GM19395 (cell line): ENCODE results near the gene PTPRN2.
"Not testable (repeated sequence)": the region's sequence is repeated elsewhere in the genome, so short reads cannot be mapped to it uniquely, and the experiment has no call there.

Experiments used
- ATAC-seq: cut with Tn5 transposase; IDR thresholded peaks from one replicate; pipeline ENCODE4 v1.9.1; 2021; ENCODE audit warnings: mild to moderate bottlenecking, moderate library complexity; ENCODE audit not compliant: unreplicated experiment

PTPRN2 gene

DNA sequence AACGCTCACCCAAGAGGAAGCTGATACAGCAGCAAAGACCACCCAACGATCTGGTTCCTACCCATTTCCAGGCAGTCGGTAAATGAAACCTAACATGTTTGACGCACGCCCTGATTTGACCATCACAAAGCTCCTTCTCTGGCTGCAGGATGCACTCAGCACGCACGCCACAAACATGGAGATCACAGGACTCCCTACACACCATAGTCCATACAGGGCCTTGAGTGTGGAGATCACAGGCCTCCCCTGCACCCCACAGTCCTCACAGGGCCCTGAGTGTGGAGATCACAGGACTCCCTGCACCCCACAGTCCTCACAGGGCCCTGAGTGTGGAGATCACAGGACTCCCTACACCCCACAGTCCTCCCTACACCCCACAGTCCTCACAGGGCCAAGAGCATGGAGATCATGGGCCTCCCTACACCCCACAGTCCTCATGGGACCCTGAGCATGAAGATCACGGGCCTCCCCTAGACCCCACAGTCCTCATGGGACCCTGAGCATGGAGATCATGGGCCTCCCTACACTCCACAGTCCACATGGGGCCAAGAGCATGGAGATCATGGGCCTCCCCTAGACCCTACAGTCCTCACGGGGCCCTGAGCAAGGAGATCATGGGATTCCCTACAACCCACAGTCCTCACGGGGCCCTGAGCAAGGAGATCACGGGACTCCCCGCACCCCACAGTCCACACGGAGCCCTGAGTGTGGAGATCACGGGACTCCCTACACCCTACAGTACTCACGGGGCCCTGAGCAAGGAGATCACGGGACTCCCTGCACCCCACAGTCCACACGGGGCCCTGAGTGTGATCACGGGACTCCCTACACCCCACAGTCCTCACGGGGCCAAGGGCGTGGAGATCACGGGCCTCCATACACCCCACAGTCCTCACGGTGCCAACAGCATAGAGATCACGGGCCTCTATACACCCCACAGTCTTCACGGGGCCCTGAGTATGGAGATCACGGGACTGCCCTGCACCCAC, 841.6 kb downstream of the PTPRN2 start:
- no peak for ATAC-seq

DNA sequence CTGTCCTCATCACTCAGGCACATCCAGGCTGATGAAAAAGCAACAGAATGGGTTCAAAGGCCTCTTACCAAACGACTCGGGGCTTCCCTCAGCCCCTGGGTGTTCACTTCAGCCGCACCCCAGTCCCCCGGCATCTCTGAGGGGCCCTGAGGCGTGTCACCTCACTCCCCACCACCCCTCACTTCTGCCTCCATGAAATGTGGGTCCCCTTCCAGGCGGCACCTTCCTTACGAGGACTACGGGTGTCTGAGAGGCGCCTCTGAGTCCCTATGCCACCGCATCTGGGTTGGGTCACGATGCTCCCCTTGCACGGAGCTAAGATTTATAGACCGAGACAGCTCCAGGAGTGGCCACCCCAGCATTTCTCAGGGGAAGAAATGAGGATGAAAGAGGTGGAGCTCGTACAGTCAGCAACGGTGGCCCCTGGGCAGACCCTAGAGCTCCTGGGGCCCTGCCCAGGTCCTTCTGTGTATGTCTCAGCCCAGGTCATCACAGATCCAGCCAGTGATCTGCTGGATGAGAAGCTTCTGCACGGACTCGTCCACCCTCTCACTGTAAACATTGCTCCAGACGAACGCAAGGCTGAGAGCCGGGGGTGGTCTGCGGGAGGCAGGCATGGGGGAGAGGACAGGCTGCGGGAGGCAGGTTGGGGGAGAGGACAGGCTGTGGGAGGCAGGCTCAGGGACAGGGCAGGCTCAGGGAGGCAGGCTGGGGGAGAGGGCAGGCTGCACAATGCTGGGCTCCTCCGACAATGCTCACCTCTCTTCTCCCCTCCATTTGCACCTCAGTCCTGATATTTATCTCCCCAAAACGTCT, 842.6 kb downstream of the PTPRN2 start:
- ATAC-seq: no peak

DNA sequence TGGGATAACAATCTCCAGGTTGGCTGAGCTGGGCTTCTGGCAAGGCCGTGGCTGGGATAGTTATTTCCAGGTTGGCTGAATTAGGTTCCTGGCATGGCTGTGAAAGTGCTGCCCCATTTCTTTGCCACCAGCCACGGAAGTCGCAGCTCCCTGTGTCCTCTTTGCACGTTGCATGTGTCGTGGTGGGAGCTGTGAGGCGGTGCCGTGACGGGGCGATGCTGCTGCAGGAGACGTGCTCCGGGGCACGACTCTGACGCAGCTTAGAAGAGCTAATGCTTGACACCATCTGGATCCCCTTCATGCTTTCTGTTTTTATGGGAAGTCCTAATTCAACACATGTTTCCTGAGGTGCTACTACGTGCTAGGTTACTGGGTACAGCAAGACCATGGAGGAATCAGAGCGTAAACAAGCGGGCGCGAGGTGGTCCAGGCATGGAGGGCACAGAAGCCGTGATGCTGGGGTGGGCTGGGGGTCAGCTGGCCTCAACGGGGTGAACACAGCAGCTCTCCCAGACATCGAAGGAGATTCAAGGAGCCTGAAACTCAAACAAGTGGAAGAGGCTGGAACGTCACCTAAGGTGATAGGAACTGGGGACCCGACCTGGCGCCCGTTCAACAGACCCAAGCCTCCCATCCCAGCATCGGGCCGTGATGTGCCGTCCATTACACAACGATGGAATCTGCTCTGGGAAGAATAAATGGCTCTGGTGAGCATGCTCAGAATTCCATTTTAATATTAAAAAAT, 843.7 kb downstream of the PTPRN2 start:
- no peak for ATAC-seq

DNA sequence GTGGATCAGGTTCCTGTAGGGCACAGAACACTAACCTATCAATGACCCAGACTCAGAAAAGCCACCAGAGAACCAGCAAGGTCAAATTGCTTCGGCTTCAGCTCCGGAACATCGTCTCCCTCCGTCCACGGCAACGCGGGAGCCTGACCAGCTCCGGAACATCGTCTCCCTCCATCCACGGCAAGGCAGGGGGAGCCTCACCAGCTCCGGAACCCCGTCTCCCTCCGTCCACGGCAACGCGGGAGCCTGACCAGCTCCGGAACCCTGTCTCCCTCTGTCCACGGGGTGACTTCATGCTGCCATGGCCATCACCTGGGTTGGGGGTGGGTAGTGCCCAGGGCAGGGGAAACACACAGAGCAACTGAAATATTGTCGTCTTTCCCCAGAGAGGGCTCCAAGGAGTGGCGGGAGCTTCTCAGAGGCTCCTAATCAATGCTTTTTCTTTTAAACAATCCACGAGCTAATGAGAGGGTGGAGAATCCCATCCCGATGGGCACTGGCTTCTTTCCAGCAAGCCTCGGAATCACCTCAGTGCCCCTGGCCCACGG, 847.3 kb downstream of the PTPRN2 start:
- ATAC-seq: no peak

DNA sequence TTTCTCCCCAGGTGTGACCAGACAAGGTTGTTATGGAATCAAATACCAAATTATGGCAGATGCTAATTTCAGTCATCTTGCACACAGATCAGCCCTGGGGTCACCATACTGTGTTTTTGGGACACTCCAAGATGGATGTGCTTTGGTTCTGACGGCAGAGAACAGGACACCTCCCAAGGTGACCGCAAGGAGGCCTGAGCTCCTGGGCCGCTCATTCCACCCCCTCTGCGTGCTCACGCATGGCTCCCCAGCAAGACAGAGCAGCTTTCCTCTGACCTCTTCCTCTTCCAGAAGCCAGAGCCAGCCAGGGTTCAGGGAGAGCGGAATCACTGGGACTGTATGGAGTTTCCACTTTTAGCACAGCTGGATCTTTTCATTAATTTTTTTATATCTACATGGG, 848.0 kb downstream of the PTPRN2 start:
- ATAC-seq: no peak

DNA sequence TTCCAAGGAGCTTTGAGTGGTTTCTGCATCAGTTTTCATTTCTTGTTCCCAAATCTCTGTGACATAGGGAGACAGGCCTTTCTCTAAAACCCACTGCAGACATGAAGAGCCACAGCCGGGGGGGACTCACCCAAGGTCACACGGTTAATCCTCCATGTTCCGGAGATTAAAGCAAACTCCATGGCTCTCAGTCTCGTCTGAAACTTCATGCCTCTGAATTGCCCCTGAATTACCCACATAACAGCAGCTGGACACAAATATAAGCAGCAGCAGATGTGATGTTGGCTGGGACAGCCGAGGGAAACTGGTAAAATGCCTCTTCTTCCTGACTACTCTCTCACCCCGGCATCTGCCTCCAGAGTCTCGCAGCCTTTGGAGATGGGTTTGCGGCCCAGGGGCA, 848.6 kb downstream of the PTPRN2 start:
- no peak for ATAC-seq

DNA sequence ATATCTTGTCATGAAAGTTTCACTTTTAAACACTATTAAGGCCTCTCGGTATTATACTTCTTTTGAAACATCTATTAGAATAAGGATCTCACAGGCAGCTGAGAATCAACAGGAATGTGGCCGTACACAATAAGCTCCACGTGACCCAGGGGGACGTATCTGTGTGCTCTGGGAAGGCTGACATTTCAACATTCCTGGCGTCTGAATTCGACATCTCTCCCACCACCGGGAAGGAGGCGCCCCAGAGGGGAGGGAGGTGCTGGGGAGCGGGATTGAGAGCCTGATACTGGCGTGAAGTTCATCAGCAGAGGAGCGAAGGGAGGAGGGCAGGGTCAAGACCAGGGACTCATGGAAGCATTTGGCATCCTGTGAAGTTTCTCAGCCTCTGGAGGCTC, 849.6 kb downstream of the PTPRN2 start:
- ATAC-seq: no peak

DNA sequence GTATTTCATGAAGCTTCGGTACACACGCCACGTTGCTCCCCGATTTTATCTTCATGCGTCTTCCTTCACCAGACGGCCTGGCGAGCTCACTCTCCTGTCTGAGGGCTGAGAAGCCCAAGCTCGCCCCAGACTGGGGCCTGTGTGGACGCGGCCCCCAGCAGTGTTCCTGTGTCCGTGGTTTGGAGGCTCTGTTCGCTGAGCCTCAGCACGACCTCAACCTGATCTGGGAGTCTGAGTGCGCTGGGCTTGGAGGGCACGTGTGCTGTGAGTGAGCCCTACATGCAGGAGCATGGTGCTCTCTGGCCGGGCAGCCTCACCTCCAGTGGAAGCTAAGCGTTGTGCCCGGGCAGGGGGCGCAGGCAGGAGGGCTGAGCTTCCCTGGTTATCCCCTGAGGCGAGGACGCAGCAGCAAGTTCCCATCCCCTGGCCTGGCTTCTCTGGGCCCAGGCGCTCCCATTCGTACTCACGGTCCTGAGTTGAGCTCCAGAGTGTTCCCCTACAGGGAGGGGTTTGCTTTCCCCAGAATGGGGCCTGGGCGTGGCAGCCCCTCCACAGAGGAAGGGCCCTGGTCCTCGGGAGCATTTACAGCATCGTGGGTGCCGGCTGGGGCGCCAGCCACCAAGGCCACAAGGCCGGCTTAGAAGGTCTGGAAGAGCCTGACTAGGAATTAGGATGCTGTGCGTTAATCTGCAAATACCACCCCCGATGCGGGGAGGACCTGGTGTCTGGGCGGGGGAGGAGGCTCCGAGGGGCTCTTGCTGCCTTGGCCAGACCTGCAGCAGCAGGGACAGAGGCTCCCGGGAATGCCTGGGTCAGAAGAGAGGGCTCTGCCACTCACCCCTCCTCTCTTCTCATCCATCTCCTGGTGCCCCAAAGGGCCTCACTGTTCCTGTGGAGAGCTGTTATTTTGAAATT, 850.2 kb downstream of the PTPRN2 start:
- ATAC-seq: no peak

DNA sequence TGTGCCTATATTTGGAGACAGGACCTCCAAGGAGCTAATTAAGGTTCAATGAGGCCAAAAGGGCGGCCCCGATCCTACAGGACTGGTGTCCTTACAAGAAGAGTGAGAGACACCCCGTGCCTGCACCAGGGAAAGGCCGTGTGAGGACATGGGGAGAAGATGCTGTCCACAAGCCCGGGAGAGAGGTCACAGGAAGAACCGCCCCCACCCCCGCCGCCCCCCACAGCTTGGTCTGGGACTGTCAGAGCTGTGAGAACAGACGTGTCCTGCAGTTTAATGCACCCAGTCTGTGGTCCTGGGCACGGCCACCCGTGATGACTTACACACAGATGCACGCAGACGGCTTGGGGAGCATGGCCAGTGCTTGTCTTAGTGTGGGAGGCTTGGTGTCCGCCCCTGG, 851.3 kb downstream of the PTPRN2 start:
- ATAC-seq: no peak

DNA sequence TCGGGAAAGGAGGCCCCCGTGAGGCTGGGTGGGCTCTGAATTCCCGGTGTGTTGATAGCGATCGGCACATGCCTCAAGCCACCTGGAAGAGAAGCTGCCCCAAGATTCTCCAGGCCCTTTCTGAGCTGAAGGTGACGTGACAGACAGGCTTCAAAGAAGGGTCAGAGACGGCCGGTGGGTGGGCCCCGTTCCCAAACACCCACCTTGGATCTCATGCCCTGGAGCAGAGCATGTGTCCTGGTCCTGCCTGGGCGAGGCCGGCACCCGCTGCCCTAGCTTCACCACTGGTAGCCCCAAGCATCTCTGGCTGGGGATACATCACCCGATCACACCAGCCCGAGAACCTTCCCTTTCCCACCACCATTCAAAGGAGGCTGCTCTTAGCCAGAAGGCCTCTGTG, 851.8 kb downstream of the PTPRN2 start:
- ATAC-seq: no peak

DNA sequence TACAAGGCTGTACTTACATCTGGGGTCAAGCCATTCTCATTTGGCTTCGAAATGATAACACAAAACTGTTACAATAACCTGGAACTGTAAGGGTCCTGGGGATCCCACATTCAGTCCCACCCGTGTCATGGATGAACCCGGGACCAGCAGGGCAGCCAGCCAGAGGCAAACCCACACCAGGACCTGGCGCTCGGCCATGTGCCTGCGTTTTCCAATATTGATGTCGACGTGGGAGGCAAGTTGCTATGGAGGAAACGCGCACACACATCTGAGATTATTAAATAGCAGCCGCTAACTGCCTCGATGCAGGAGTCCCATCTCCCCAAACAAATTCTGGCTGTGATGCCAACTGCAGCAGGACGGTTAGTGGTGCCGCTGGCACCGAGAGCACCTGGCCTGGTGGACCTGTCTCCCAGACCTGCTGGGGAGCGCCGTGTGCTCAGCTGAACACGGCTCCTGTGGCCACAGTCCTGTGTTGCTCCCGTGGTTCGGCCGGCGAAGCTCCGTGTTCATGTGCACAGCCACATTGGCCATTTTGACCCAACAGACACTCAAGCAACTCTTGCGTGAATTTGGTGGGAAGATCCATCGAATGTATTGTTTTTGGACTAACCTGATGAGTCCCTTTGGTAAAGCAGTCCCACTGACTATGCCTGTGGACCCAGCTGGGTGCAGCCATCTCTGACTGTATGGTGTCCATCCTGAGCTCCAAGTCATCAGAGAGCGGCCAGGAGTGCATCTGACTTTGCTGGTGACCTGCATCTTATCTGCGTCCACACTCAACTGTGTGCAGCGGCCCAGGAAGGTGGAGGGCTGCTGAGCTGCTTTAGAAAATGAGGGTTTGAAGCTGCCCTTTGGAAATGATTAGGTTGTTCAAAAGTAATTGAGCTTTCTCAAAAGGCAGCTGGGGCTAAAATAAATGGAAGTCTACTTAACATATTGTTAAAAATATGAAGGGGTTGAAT, 852.7 kb downstream of the PTPRN2 start:
- no peak for ATAC-seq

DNA sequence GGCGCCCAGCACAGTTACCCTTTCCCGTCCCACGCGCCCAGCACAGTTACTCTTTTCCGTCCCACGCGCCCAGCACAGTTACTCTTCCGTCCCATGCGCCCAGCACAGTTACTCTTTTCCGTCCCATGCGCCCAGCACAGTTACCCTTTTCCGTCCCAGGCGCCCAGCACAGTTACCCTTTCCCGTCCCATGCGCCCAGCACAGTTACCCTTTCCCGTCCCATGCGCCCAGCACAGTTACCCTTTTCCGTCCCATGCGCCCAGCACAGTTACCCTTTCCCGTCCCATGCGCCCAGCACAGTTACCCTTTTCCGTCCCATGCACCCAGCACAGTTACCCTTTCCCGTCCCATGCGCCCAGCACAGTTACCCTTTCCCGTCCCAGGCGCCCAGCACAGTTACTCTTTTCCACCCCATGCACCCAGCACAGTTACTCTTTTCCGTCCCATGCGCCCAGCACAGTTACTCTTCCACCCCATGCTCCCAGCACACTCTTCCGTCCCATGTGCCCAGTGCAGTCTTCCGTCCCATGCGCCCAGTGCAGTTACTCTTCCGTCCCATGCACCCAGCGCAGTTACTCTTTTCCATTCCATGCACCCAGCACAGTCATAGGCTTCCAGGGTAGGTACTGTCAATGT, 853.7 kb downstream of the PTPRN2 start:
- not testable (repeated sequence) for ATAC-seq

DNA sequence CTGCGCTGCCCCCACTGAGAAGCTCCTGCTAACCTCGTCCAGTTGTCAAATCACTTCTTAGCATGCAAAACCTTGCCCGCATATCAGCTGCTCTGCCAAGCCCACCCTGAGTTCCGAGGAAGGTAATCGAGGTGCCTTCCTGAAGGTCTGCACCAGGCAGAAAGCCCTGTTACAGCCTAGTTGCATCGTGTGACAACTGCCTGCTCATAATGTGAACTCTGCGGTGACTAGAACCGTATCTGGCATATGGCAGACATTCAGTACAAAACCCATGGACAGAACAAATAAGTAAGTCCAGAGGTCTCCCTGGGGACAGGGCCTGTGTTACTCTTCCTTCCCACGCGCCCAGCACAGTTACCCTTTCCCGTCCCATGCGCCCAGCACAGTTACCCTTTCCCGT, 856.5 kb downstream of the PTPRN2 start:
- ATAC-seq: no peak

DNA sequence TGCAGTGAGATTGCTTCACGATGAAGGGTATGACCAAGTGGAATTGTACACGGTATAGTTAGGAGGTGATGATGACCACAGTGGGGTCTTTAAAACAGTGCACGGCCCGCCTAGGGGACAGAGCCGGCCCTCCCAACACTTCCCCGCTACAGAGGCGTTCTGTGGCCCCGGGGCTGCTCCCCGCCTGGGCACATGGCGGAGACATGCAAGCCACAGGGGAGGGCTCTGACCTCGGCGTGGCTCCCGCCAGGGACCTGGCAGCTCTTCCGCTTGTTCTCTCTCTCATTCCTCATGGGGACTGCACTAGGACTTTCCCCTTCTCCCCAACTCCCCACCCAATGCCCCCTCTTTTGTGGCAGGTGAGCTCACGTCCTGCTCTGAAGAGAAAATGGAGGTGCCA, 857.0 kb downstream of the PTPRN2 start:
- ATAC-seq: no peak

DNA sequence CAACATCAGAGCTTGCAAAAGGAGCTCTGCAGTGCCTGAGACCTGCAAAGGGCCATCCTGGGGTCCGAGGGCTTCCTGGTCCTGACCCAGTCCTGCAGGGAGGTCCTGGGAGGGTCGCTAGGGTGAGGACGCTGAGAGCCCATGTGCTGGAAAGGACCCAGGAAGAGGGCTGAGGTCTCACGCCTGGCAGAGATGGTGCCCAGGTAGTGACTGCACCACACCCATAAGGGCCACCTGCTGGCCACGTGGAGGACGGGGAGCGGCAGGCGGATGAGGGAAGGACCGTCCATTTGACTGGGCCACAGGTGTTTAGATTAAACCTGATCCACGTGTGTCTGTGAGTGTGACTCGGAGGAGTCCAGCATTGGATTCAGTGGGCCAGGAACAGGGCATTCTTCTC, 858.1 kb downstream of the PTPRN2 start:
- ATAC-seq: no peak

DNA sequence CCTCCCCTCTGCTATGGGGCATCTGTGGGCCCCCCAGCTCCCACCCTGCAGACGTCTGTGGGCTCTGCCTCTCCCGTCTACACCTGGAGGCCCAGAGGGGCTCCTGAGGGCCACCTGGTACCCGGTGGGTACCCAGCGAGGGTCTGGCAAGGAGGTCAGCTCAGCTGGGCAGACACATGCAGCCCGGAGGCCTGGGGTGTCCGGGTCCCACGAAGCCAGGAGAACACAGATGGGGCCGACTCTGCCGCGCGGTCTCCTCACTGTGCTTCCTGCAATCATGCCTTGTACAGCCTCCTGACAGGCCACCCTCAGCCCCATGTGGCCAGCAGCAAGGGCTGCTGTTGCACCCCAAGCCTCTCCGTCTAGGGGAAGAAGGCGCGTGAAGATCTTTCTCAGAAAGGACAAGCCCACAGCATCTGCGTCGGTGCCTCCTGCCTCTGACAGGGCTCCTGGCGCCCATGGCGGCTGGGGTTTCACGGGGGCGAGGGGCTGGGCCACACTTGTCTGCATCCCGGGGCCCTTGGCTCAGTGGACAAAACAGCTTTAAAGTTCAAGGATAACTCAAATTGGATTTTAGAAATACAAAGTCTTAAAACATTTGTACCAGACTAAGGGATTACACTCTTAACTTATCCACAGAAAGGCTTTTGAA, 859.5 kb downstream of the PTPRN2 start:
- no peak for ATAC-seq

DNA sequence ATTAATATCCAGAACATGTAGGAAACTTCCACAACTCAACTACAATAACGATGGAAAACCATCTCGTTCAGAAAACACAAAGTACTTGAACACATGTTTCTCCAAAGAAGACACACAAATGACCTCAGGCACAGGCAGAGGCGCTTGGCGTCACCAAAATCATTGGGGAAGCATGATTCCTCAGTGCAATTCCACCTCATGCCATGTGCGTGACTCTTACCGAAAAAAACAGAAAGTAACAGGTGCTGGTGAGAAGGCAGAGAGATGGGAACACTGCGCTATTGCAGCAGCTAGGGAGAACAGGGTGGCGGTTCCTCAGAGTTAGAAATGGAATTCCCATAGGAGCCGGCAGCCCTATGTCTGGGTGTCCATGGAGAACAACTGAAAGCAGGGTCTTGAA, 860.9 kb downstream of the PTPRN2 start:
- no peak for ATAC-seq

DNA sequence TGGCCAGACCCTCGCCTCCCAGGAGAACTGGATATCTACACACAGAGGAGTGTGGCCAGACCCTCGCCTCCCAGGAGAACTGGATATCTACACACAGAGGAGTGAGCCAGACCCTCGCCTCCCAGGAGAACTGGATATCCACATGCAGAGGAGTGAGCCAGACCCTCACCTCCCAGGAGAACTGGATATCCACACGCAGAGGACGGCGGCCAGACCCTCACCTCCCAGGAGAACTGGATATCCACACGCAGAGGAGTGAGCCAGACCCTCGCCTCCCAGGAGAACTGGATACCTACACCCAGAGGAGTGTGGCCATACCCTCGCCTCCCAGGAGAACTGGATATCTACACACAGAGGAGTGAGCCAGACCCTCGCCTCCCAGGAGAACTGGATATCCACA, 862.3 kb downstream of the PTPRN2 start:
- ATAC-seq: not testable (repeated sequence)
